ENCODE data around the gene PDZD11. TPM values are rescaled to one million over a fixed set of nuclear protein-coding genes. Genes with fewer than 3 reads are reported as not detected.
A peak's percentile ranks its signal among the peaks of the same experiment; 100 is the strongest.

PDZD11 gene
- total and polyA plus RNA-seq, 9 of the 15 experiments (the other 6 are each of a cell fraction or from before 2014, with no cell fraction given): 21.9 to 109 (median 36.4) TPM

DNA sequence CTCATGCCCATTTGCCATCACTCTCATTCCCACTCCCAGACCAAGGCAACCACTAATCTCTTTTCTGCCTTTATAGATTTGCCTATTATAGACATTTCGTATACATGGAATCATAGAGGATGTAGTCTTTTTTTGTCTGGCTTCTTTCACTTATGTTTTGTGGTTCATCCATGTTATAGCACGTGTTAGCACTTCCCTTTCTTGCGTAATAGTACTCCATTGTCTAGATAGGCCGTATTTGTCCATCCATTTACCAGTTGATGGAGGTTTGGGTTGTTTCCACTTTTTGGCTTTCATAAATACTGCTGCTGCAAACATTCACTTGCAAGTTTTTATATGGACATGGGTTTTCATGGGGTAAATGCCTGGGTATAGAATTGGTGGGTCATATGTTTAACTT, 48.6 kb upstream of the PDZD11 start:
- Histone ChIP-seq H2AFZ (ENCODE audit: low read depth, low read length) (no peak overlapping the region), H3K27ac (ENCODE audit: extremely low read depth, low read depth, low read length) (no peak overlapping the region), H3K9ac (ENCODE audit: insufficient read depth in 1 of 2, low read depth in 2 of 2, low read length in 2 of 2) (no peak overlapping the region), H3K4me1 (replicated peaks in 1 of 2; ENCODE audit: control insufficient read depth in 2 of 2, insufficient read depth in 2 of 2, low read length in 2 of 2) (no peaks in the 10 kb centered on the region), H3K4me3 (no peak overlapping the region), H4K20me1 (replicated peaks; ENCODE audit: control insufficient read depth, insufficient read depth, low read length) (no peaks in the 10 kb centered on the region), H3K9me1 (ENCODE audit: control insufficient read depth, insufficient read depth, low read length) (no peaks in the 10 kb centered on the region), H3K27me3 (ENCODE audit: control insufficient read depth in 2 of 2, insufficient read depth in 2 of 2, low read length in 2 of 2) (no peaks in the 10 kb centered on the region), H3K9me3 (replicated peaks; ENCODE audit: control insufficient read depth, insufficient read depth, low read depth, low read length) (no peaks in the 10 kb centered on the region), H3K36me3 (ENCODE audit: control insufficient read depth, insufficient read depth, low read length) (peaks cover 56% of the 10 kb centered on the region; the same call in 2 of the 3 replicates), H3K79me2 (ENCODE audit: control insufficient read depth, insufficient read depth, low read length) (no peaks in the 10 kb centered on the region), H3K4me2 (ENCODE audit: insufficient read depth, low read length) (no peak overlapping the region)
- no peak for ATAC-seq
- no peak for DNase-seq (ENCODE audit: extremely low read depth in 1 of 4, low spot score in 3 of 4)
- intact Hi-C loops (cut with micrococcal nuclease) (no loop called here), in situ Hi-C loops (cut with MboI) (no loop called here)
- 86% methylated on average over 4 of the region's 4 CpGs for WGBS (ENCODE audit: insufficient coverage, low coverage, missing lambda C conversion rate)
- BruUV-seq (replicated peaks): no TSS peak
- TF ChIP-seq ZNF133 (CRISPR knock-in tag; IDR thresholded peaks at IDR 0.05) (no peak), DDX20 (tag; IDR thresholded peaks at IDR 0.05; ENCODE audit: low read depth) (no peak), CEBPG (CRISPR knock-in tag; IDR thresholded peaks at IDR 0.05) (no peak), CEBPG (tag; conservative IDR thresholded peaks at IDR 0.05 in 1 of 2, IDR thresholded peaks at IDR 0.05 in 1 of 2) (peak in 1 of 2 experiments; percentile 36; a peak in 2 of 4 replicates), CEBPB (tag; IDR thresholded peaks at IDR 0.05) (peak; percentile 75)
- TF ChIP-seq, protein P1, sequence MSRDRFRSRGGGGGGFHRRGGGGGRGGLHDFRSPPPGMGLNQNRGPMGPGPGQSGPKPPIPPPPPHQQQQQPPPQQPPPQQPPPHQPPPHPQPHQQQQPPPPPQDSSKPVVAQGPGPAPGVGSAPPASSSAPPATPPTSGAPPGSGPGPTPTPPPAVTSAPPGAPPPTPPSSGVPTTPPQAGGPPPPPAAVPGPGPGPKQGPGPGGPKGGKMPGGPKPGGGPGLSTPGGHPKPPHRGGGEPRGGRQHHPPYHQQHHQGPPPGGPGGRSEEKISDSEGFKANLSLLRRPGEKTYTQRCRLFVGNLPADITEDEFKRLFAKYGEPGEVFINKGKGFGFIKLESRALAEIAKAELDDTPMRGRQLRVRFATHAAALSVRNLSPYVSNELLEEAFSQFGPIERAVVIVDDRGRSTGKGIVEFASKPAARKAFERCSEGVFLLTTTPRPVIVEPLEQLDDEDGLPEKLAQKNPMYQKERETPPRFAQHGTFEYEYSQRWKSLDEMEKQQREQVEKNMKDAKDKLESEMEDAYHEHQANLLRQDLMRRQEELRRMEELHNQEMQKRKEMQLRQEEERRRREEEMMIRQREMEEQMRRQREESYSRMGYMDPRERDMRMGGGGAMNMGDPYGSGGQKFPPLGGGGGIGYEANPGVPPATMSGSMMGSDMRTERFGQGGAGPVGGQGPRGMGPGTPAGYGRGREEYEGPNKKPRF (IDR thresholded peaks at IDR 0.05; ENCODE audit: low read depth, low read length): no peak
- TF ChIP-seq, protein P2, sequence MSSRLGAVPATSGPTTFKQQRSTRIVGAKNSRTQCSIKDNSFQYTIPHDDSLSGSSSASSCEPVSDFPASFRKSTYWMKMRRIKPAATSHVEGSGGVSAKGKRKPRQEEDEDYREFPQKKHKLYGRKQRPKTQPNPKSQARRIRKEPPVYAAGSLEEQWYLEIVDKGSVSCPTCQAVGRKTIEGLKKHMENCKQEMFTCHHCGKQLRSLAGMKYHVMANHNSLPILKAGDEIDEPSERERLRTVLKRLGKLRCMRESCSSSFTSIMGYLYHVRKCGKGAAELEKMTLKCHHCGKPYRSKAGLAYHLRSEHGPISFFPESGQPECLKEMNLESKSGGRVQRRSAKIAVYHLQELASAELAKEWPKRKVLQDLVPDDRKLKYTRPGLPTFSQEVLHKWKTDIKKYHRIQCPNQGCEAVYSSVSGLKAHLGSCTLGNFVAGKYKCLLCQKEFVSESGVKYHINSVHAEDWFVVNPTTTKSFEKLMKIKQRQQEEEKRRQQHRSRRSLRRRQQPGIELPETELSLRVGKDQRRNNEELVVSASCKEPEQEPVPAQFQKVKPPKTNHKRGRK (tag; IDR thresholded peaks at IDR 0.05): no peak
- ChIA-PET CTCF (ENCODE audit: low intra/inter-chr PET ratio) (no interaction called here), POLR2A (no interaction called here)
- FAIRE-seq: no peak
